Measurements from ENCODE around the gene TOMM5.

The TOMM5 gene

DNA sequence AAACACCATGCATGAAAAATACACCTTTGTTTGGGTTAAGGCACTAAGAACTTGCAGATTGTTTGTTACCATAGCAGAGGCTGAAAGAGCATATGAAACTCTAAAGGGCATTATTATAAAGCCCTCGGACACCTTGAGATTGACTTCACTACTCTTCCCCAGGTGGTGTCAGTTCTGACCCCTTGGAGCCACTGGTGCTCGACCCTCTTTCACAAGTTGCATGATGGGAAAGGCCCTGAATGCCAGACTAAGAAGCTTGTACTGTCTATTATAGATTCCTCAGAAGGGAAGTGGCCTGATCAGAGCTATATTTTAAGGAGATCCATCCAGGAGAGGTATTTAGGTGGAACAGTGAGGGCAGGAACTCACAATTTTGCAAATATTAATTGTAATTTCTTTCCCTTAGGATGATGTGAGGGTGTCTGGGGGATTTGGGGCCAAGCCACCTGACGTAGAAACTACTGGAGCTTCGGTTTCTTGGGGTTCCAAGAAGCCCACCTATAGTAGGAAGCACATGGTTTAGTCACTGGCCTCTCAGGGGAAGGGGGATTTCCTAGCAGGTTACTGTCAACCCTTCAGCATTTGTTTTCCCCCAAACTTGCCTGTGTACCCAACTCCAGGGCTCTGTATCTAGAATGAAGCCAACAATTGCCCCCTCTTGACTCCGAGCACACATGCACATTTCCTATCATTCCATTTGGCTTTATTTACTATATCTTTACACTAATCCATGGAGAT is 32.4 kb downstream of the TOMM5 start:
- DNase-seq: no peak

DNA sequence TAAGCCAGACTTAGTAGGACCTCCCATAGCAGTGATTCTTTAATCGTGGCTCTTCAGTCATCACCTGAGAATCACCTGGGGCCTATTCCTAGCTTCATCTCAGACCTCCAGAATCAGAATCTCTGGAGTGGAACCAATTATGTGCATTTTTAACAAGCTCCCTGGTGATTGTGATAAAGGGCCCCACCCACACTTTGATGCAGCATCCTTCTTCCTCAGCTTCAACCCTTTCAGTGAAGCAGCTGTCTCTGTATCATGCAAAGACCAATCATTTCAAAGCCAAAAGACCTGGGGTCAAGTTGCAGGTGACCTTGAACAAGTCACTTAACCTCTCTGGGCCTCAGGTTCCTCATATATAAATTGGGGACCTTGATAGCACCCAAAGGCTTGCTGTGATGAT is 33.3 kb downstream of the TOMM5 start:
- no peak for DNase-seq

GRCh38 chr9:37555786-37556185 is 36.6 kb downstream of the TOMM5 start:
- no peak for DNase-seq

DNA sequence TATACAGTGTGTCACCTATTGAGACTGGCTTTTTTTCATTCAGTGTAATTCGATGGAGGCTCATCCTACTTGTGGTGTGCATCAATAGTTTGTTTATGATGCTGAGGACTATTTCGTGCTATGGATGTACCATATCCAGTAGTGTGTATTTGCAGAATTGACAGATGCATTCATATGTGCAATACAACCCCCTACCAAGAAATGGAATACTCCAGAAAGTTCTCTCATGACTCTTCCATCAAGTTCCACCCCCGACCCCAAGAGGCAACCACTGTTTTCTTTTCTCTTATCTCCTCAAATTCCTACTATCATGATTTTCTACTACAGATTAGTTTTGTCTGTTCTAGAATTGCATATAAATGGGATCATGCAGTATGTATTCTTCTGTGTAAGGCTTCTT is 38.1 kb downstream of the TOMM5 start:
- no peak for DNase-seq

GRCh38 chr9:37551888-37552287 is 40.5 kb downstream of the TOMM5 start:
- DNase-seq: no peak

- no peak for DNase-seq
These were observed 40.9 kb downstream of the TOMM5 start for GRCh38 chr9:37551468-37551867.

DNA sequence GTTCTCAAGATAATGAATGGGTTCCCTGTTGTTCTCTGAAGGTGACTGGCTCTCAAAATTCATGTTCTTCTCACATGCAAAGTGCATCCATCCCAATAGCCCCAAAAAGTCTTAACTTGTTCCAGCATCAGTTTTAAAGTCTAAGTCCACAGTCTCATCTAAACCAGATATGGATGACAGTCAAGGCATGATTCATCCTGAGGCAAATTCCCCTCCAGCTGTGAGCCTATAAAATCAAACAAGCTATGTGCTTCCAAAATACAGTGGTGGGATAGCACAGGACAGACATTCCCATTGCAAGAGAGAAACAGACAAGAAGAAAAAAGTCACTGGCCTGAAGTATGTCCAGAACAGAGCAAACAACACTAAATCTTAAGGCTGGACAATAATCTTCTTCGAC is 41.6 kb downstream of the TOMM5 start:
- no peak for DNase-seq

DNA sequence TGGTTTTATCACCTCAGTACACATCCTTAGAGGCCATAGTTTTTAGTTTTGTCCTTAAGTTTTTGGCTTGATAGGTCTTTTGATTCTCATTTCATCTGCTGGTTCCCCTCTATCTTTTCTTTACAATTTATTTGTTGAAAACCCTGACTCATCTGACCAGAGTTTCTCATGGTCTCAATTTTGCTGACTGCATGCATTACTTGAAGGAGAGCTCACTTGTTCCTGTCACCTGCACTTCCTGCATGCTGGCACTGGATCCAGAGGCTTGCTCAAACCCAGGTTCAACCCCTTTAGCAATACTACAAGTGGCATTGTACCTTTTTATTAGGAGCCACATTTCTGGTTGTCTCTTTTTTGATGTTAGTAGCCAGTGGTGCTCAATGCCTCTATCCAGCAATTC is 42.9 kb downstream of the TOMM5 start:
- DNase-seq: no peak

- DNase-seq: no peak
These were observed 45.0 kb downstream of the TOMM5 start for GRCh38 chr9:37547328-37547878.

GRCh38 chr9:37543468-37543867 is 48.9 kb downstream of the TOMM5 start:
- DNase-seq: no peak

DNA sequence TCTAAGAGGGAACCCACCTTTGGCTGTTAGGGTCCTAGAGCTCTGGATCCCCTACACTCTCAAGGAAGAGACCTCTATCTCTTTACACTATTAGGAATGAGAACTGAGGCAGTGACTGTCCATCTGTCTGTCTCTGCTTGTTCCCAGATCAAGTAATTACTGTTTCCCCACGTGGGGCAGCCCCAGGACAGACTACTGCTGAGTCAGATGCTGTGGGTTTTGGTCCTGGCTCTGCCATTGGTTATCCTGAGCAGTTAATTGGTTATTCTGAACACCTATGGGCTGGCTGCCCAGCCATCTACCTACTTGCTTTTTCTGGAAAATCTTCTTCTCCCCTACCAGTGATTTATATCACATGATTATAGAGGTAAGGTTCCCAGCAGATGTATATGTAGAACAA is 49.5 kb downstream of the TOMM5 start:
- DNase-seq: no peak

DNA sequence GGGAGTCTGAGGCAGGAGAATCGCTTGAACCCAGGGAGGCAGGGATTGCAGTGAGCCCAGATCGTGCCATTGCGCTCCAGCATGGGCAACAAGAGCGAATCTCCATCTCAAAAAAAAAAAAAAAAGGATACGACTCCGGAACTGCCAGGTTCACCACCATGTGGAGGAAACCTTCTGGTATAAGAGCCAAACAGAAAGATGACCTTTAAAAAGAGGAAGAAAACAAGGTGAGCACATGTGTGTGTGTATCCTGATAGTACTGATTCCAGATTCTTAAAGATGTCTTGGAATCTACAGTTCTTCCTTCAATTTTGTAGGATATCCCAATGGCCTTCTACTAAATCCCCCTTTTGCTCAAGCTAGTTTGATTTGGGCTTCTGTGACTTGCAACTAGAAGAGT is 49.9 kb downstream of the TOMM5 start:
- DNase-seq: no peak

DNA sequence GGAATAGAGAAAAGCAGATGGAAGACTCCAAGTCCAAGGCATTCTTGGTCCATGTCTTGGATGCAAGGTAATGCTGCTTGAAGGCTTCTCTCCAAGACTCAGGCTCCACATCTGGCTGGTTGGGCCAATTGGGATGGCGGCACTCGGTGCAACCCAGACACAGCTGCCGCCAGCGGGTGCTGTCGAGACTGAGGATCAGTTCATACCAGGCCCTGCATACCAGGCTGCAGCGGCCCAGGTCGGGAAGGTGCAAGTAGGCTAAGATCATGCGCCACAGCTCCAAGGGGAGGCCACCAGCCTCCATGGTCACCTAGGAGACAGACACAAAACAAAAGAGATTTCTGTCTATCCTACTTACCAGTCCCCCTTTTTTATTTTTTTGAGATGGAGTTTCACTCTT is 50.9 kb downstream of the TOMM5 start:
- no peak for DNase-seq

DNA sequence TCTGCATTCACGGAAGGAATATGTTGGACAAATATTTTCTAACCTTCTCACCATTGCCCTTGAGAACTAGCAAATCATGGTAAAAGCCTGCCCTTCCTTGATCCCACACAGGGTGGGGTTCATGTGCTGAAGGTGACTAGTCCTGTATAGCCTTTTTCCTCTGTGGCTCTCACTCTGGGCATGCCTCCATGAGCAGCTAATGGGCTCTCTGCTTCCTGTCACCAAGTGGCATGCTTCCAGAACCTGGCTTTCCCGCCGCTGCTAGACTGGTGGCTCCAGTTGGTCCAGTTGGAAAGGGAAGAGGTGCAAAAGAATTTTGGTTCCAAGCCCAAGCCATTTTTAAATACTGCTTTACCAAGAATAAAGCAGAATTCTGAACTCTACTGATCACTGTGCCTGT is 51.8 kb downstream of the TOMM5 start:
- DNase-seq: no peak

- DNase-seq: no peak
These were observed 52.8 kb downstream of the TOMM5 start for GRCh38 chr9:37539634-37540033.
